NCI-H2029 (cell line): Measurements from ENCODE around the gene ADORA2A.

Source experiments
- DNase-seq: peaks from one replicate; lab custom pipeline; 2025; lab: John Stamatoyannopoulos, UW

The ADORA2A gene

DNA sequence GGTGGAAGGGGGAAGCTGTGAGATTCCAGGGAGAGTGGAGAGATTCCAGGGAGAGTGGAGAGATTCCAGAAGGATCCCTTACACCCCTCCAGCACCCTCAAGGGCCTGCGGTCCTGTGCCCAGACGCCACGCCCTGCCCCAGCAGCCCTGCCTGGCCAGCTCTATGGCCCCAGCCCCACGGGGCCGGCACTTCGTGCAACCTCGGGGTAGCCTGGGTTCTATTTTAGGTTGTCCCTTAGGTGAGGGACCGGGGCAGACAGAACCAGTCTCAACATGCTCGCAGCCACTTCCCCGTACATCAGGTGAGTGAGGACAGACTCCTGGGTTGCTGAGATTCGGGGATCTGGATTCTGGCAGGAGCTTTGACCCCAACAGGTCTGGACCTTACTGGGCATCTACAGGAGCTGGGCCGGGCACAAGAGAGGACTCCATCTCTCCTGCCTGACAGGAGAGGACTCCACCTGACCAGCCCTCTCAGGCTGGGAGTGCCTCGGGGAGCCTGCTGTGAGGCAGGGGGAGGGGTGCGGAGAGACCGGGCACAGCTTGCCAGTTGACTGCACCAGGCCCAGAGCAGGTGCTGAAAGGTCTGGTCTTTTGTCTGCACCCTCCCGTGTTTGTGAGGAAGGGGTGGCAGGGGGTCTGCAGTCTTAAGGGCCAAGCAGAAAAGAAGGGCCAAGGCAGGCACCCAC lies 8.5 kb upstream of the ADORA2A start:
- DNase-seq = no peak

GRCh38 chr22:24419475-24419850 lies 7.9 kb upstream of the ADORA2A start:
- no peak for DNase-seq

GRCh38 chr22:24420072-24420976 lies 7.1 kb upstream of the ADORA2A start:
- DNase-seq = no peak

DNA sequence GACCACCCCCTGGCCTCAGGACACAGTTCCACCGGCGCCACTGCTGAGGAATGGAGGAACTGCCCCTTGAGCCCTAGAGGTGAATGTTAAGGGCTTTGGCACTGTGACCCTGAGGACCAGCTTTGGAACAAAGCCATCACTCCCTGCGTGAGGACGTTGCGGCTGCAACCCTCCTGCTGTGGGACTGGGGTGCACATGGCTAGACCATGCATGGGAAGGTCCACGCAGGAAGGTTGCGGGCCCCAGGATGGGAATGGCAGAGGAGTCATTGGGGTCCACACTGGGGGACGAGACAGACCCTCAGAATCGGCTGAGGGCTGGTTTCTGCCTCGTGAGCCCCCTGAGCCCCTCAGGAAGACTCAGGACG lies 6.4 kb upstream of the ADORA2A start:
- no peak for DNase-seq

GRCh38 chr22:24421428-24421931 lies 5.9 kb upstream of the ADORA2A start:
- DNase-seq = no peak

- DNase-seq = no peak
Observed at GRCh38 chr22:24422102-24422665, 5.2 kb upstream of the ADORA2A start.

- DNase-seq = no peak
Observed at GRCh38 chr22:24423519-24424000, 3.8 kb upstream of the ADORA2A start.

- no peak for DNase-seq
Observed at GRCh38 chr22:24424001-24424900, 3.1 kb upstream of the ADORA2A start.

DNA sequence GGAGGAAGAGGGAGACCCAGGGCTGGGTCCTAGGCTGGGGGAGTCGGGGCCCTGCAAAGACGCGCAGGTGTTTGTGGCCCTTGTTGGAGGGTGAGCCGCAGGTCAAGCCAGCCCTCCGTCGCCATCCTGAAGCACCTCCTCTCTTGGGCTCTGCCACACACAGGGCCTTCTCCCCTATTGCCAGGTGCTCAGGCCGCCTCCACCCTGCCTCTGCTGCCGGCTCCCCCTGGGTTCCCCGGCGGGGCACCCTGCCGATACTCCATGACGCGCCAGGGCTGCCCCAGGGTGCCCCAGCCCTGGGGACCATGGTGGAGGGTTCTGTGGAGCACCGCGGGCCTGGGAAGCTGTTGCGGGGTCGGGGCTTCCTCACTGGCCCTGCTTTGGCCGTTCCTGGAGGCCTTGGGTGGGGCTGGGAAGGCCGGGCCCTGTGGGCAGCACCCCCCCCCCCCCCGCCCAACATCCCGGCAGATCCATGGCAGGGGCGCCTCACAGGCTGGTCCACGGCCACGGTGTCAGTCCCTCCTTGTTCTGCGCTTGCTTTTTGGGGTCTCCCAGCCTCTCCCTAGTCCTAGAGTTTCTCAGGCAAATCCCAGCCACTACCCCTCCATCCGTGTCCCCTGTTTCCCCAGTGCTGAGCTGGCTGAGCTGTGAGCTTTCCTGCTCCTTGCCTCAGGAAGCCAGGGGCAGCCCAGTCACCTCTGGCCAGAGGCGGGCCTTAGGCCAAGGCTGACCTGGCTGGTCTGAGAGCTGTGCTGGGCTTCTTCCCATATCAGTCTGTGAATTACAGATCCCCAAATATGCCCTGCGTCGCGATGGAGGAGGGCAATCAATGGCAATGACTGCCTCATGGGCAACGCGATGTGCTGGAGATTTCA lies 2.3 kb upstream of the ADORA2A start:
- no peak for DNase-seq

- no peak for DNase-seq
Observed at GRCh38 chr22:24426436-24426835, 963 bp upstream of the ADORA2A start.

- DNase-seq = no peak
Observed at GRCh38 chr22:24426851-24427499, 424 bp upstream of the ADORA2A start.

DNA sequence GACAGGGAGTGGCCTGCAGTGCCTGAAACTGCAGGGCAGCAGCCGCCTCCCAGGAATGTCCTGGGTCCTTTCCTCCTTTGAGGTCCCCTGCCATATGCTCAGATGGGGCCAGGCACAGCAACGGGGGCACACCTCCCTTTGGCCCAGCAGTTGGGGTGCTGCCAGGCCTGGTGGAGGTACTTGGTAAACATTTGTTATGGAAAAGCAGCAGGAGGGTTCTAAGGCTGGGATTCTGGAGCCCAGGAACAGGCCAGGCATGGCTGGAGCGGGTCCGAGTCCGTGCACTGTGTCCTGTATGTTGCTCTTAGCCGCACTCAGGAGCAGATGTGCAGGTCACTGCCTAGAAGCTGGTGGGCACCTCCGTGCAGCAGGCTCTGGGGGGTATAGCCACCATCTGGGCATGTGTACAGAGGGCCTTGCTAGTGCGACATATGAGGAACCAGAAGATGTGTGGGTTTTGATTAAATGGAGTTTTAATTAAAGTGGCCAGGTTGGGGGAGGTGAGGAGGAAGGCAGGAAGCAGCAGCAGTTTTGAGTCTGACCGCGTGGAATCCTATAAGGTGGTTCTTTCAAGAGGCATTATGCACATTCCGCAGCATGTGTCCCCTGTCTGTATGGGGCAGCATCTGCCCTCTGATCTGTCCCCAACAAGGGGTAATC lies 1.5 kb downstream of the ADORA2A start:
- DNase-seq = no peak

GRCh38 chr22:24429411-24430365 lies 2.3 kb downstream of the ADORA2A start:
- no peak for DNase-seq

DNA sequence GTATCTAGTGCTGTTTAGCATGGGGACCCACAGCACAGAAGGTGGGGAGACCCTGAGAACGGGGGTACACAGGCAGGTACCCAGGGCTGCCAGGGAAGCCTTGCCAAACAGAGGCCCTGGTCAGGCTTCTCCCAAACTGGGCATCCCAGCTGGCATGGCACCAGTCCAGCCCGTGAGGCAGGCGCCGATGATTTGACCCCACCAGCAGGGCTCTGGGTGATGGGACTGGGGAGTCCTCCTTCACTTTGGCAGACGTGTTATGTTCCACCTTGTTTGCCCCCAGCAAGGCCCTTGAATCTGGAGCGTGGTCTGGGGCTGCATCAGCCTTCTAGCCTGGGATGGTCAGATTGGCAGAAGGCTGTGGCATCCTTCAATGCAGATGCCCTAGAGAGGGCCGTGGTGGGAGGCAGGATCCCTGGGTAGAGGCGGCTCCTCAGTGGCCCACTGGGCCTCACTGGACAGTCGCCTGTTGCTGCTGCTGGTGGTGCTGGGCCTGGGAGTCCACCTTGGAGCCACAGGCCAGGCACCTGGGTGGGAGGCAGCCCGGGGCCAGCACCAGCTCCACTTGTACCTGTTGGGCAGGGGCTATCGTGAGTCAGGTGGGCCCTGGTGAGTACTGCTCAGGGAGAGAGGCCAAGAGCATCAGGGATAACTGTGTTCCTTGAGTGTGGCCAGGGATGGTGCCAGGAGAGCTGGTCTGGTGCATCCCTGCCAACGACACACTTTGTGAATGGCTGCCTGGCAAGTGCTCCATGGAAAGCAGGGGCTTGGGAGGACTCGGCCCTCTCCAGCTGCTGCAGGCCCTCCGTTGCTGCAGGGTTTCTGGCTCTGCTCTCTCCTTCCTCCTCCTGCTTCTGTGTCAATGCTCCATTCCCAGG lies 3.3 kb downstream of the ADORA2A start:
- DNase-seq = no peak

DNA sequence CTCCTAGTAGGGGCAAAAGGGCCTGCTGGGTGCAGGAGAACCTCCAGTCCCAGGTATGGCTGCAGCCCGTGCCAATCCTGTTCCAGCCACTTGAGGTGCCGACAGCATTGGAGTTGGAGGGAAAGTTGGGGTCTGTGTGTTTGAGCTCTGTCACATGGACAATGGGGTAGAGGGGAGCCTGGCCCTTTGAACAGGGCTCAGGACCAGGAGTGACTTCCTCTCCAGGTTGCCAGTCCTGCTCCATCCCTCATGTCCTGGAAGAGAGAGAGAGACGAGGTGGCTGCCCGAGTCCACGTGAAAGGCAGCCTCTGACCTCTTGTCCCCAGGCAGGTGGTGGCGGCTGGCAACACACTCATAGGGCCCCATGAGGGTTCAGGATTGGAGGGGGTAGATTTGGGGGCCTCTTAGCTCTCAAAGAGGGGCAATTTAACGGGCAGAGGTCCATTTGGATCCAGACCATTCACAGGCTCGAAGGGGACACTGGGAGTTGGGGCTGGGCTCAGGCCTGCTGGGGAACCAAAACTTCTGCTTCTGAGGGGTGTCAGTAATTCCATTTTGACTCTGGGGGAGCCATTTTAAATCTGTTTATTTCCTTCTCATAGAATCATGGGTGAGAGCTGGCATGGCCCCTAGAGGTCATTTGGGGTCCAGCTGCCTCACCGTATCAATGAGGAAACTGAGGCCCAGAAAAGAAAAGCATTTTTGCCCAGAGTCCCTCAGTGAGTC lies 4.1 kb downstream of the ADORA2A start:
- no peak for DNase-seq

GRCh38 chr22:24432059-24432853 lies 4.9 kb downstream of the ADORA2A start:
- no peak for DNase-seq
